IPS DF 6.9 (cell line): ENCODE measurements around the gene OTUD5.
A peak's percentile ranks its signal among the peaks of the same experiment; 100 is the strongest.

ENCODE experiments used
- DNase-seq: peaks from one replicate; pipeline ENCODE4 v3.0.0-alpha.2; 2013; ENCODE audit warnings: low read depth, low spot score
- H3K27ac ChIP-seq: one replicate; pipeline ENCODE4 v1.5.1; 2013; ENCODE audit warnings: low read length, control low read depth
- H3K27me3 ChIP-seq: 2 replicates; pipeline ENCODE4 v1.6.1; 2013; ENCODE audit warnings: mild to moderate bottlenecking, low read length; ENCODE audit not compliant: control insufficient read depth, insufficient read depth
- H3K36me3 ChIP-seq: 2 replicates; pipeline ENCODE4 v1.6.1; 2013; ENCODE audit warnings: low read length; ENCODE audit not compliant: control insufficient read depth, insufficient read depth
- H3K4me1 ChIP-seq: 2 replicates; pipeline ENCODE4 v1.6.1; 2013; ENCODE audit warnings: low read length; ENCODE audit not compliant: control insufficient read depth, insufficient read depth
- H3K4me3 ChIP-seq: 2 replicates; pipeline ENCODE4 v1.5.1; 2013; ENCODE audit warnings: mild to moderate bottlenecking, low read length
- H3K9me3 ChIP-seq: 2 replicates; pipeline ENCODE4 v1.6.1; 2013; ENCODE audit warnings: low read length, inconsistent platforms; ENCODE audit not compliant: control insufficient read depth, insufficient read depth
- WGBS: extraction: QIAGEN DNeasy Blood & Tissue Kit; methylation state at CpG from one replicate; pipeline ENCODE4 v1.1.7; 2013; ENCODE audit warnings: mixed read lengths, missing lambda C conversion rate; ENCODE audit not compliant: insufficient read length, insufficient coverage; 5-methylcytosine and 5-hydroxymethylcytosine counted together

The OTUD5 gene

GRCh38 chrX:48920718-48921104 is 36.7 kb downstream of the OTUD5 start:
- H3K4me3 ChIP-seq = no peak overlapping the region
- H3K27ac ChIP-seq = no peak overlapping the region
- H3K4me1 ChIP-seq = peaks cover 4% of the 10 kb centered on the region; the same call in 1 of the 2 replicates
- H3K27me3 ChIP-seq = no peaks in the 10 kb centered on the region
- DNase-seq = no peak
- no peaks in the 10 kb centered on the region for H3K9me3 ChIP-seq
- peaks cover 5% of the 10 kb centered on the region; the same call in 1 of the 2 replicates for H3K36me3 ChIP-seq
- WGBS = no CpG with 5 or more reads among the region's 4 CpGs

GRCh38 chrX:48919947-48920717 is 37.3 kb downstream of the OTUD5 start:
- no peak for DNase-seq
- no peaks in the 10 kb centered on the region for H3K27me3 ChIP-seq
- peaks cover 4% of the 10 kb centered on the region; the same call in 1 of the 2 replicates for H3K4me1 ChIP-seq
- H3K27ac ChIP-seq = no peak overlapping the region
- H3K9me3 ChIP-seq = no peaks in the 10 kb centered on the region
- peak overlapping the region; percentile 61; the same call in 1 of the 2 replicates for H3K4me3 ChIP-seq
- H3K36me3 ChIP-seq = peaks cover 11% of the 10 kb centered on the region
- WGBS = no CpG with 5 or more reads among the region's 8 CpGs

GRCh38 chrX:48919360-48919841 is 38.0 kb downstream of the OTUD5 start:
- Histone ChIP-seq H3K36me3 (peaks cover 12% of the 10 kb centered on the region), H3K27me3 (no peaks in the 10 kb centered on the region), H3K9me3 (no peaks in the 10 kb centered on the region), H3K4me1 (peaks cover 4% of the 10 kb centered on the region; the same call in 1 of the 2 replicates), H3K27ac (no peak overlapping the region), H3K4me3 (peak overlapping the region; percentile 61; the same call in 1 of the 2 replicates)
- no peak for DNase-seq
- no CpG with 5 or more reads among the region's 15 CpGs for WGBS

GRCh38 chrX:48918643-48919340 is 38.6 kb downstream of the OTUD5 start, which contains the start of gene PIM2:
PIM2 (minus strand) TSS chrX:48919024; CDS start chrX:48918834, 190 bp downstream.
- DNase-seq = no peak
- H3K36me3 ChIP-seq = peaks cover 11% of the 10 kb centered on the region
- no peaks in the 10 kb centered on the region for H3K27me3 ChIP-seq
- peaks cover 4% of the 10 kb centered on the region; the same call in 1 of the 2 replicates for H3K4me1 ChIP-seq
- no peak within 1 kb of the TSS for H3K27ac ChIP-seq
- no CpG with 5 or more reads among the region's 55 CpGs for whole genome bisulfite sequencing
- peak within 1 kb of the TSS; percentile 96 for H3K4me3 ChIP-seq
- H3K9me3 ChIP-seq = no peaks in the 10 kb centered on the region

- H3K9me3 ChIP-seq = no peaks in the 10 kb centered on the region
- peaks cover 15% of the 10 kb centered on the region for H3K36me3 ChIP-seq
- no peaks in the 10 kb centered on the region for H3K27me3 ChIP-seq
- H3K4me1 ChIP-seq = peaks cover 4% of the 10 kb centered on the region; the same call in 1 of the 2 replicates
- peak overlapping the region; percentile 96 for H3K4me3 ChIP-seq
- H3K27ac ChIP-seq = no peak overlapping the region
- no CpG with 5 or more reads among the region's 23 CpGs for WGBS
- no peak for DNase-seq
These were observed 39.1 kb downstream of the OTUD5 start for GRCh38 chrX:48918301-48918642.

GRCh38 chrX:48917139-48918001 is 40.0 kb downstream of the OTUD5 start:
- no peak overlapping the region for H3K27ac ChIP-seq
- no CpG with 5 or more reads among the region's 27 CpGs for WGBS
- peak overlapping the region; percentile 96 for H3K4me3 ChIP-seq
- no peak for DNase-seq
- peaks cover 4% of the 10 kb centered on the region; the same call in 1 of the 2 replicates for H3K4me1 ChIP-seq
- peaks cover 15% of the 10 kb centered on the region for H3K36me3 ChIP-seq
- no peaks in the 10 kb centered on the region for H3K27me3 ChIP-seq
- H3K9me3 ChIP-seq = no peaks in the 10 kb centered on the region

GRCh38 chrX:48914593-48915493 is 42.6 kb downstream of the OTUD5 start:
- DNase-seq = no peak
- Histone ChIP-seq H3K4me1 (no peaks in the 10 kb centered on the region; the same call in 1 of the 2 replicates), H3K9me3 (no peaks in the 10 kb centered on the region), H3K27me3 (no peaks in the 10 kb centered on the region), H3K36me3 (peaks cover 15% of the 10 kb centered on the region), H3K27ac (no peak overlapping the region), H3K4me3 (no peak overlapping the region)
- WGBS = no CpG with 5 or more reads among the region's 13 CpGs

- WGBS = no CpG with 5 or more reads among the region's 5 CpGs
- Histone ChIP-seq H3K36me3 (peaks cover 15% of the 10 kb centered on the region), H3K4me1 (no peaks in the 10 kb centered on the region), H3K4me3 (no peak overlapping the region), H3K27me3 (no peaks in the 10 kb centered on the region), H3K27ac (no peak overlapping the region), H3K9me3 (no peaks in the 10 kb centered on the region)
- no peak for DNase-seq
These were observed 43.6 kb downstream of the OTUD5 start for GRCh38 chrX:48913605-48914366.
